Gastrocnemius medialis (tissue), 4 donors: ENCODE results near the gene HIVEP3.

Source experiments
- CTCF ChIP-seq, 5 experiments: fragments of 450-650 bp in 3 of 5; fragments of 200-600 bp in 2 of 5; sonication (generic) in 2 of 5; IDR thresholded peaks in 4 of 5; conservative IDR thresholded peaks in 1 of 5; 1 replicate in 4 of 5; 2 replicates in 1 of 5; pipeline ENCODE4 v1.5.1; 2016 to 2019; ENCODE audit warnings: antibody characterized with exemption in 5 of 5, mild to moderate bottlenecking in 3 of 5, moderate library complexity in 3 of 5
- POLR2A ChIP-seq, 2 donors: fragments of 450-650 bp; IDR thresholded peaks; one replicate each; pipeline ENCODE4 v1.6.1; 2017; ENCODE audit warnings: antibody characterized with exemption in 2 of 2, mild to moderate bottlenecking in 2 of 2, moderate library complexity in 2 of 2

- TF ChIP-seq CTCF (IDR thresholded peaks at IDR 0.05 in 4 of 5, conservative IDR thresholded peaks at IDR 0.05 in 1 of 5) (peak in 4 of 5 experiments; percentile 12 to 39 (median 26)), POLR2A (IDR thresholded peaks at IDR 0.05) (no peak)
Observed at GRCh38 chr1:41918450-41919043, at the start of gene HIVEP3.
